ENCODE data around the gene FMN1. TPM values are rescaled to one million over a fixed set of nuclear protein-coding genes. Genes with fewer than 3 reads are reported as not detected.

The FMN1 gene
- total and polyA plus RNA-seq, 2 of the 8 experiments (the other 6 are each of a cell fraction or from before 2014, with no cell fraction given): 0.27 to 3.7 TPM

DNA sequence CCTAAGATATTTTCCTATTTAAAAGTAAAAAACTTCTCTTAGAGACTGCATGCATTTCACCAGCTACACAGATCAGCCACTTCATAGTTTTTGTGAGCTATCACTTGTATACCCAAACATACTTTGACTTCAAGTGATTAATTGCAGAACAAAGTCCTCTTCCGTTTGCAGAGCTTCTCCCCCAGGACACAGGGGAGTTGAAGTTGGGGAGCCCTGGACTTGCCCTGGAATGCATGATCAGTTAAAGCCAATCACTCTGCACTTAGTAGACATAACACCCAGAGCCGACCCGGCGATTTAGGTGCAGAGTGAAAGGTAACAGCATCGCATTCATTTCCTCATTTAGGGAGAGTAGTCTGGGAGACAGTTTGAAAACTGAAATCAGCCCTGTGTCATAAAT is 406.6 kb downstream of the FMN1 start:
- H2BK5ac ChIP-seq (ENCODE audit: low read depth, low read length): no peak overlapping the region
- no peak overlapping the region for H2BK120ac ChIP-seq (replicated peaks; ENCODE audit: low read depth, low read length)
- no peak overlapping the region for H3K23ac ChIP-seq (ENCODE audit: insufficient read length)
- 90% methylated on average over 5 of the region's 5 CpGs; no CpG with 5 or more reads in 1 of the 2 experiments for WGBS, 2 experiments (ENCODE audit: extremely low coverage in 1 of 2, insufficient coverage in 1 of 2, insufficient read length in 1 of 2, insufficient replicate concordance in 2 of 2, low coverage in 1 of 2, low lambda C conversion rate in 2 of 2, missing lambda C conversion rate in 1 of 2)
- POLR2A ChIA-PET (ENCODE audit: partially characterized antibody): interaction anchor here (1.1 kb wide), 1 partner anchor 10 kb away, joined by 3 read pairs; no protein-coding TSS in a partner anchor
- no peaks in the 10 kb centered on the region for H3K79me2 ChIP-seq (ENCODE audit: control insufficient read depth in 1 of 2, insufficient read depth in 2 of 2, low read length in 2 of 2)
- H3K14ac ChIP-seq (ENCODE audit: insufficient read length): no peak overlapping the region
- H3K9ac ChIP-seq (replicated peaks in 1 of 4; ENCODE audit: extremely low read depth in 1 of 4, low read depth in 3 of 4, low read length in 3 of 4): no peak overlapping the region
- no peak overlapping the region for H4K8ac ChIP-seq (ENCODE audit: extremely low read depth, insufficient read depth, low read length)
- FAIRE-seq (no peak), DNase-seq (ENCODE audit: low read depth in 1 of 2, low spot score in 2 of 2) (no peak)
- H2AFZ ChIP-seq (ENCODE audit: low read length): no peak overlapping the region
- no peaks in the 10 kb centered on the region; the same call in 1 of the 2 replicates for H3K23me2 ChIP-seq (ENCODE audit: low read depth, low read length)
- no peak overlapping the region for H2AK5ac ChIP-seq (ENCODE audit: low read depth, low read length)
- H3K27me3 ChIP-seq (replicated peaks in 1 of 4; ENCODE audit: control insufficient read depth in 3 of 4, extremely low read depth in 1 of 4, insufficient read depth in 3 of 4, low read length in 3 of 4): no peaks in the 10 kb centered on the region
- H4K91ac ChIP-seq (replicated peaks; ENCODE audit: insufficient read length, low read length): no peak overlapping the region
- H3K18ac ChIP-seq (ENCODE audit: extremely low read depth, low read length): no peak overlapping the region
- H2BK20ac ChIP-seq (ENCODE audit: low read length): no peak overlapping the region
- H3K4ac ChIP-seq (replicated peaks; ENCODE audit: insufficient read length, low read depth, low read length): no peak overlapping the region
- H3K56ac ChIP-seq (replicated peaks; ENCODE audit: insufficient read length, low read depth, low read length): no peak overlapping the region
- H2BK12ac ChIP-seq (ENCODE audit: low read depth, low read length): no peak overlapping the region
- CTCF ChIA-PET (ENCODE audit: partially characterized antibody): interaction anchor here (0.5 to 1.6 kb wide), 7 partner anchors 30 to 503 kb away, joined by 3 to 8 read pairs (median 3); no protein-coding TSS in a partner anchor
- TF ChIP-seq, protein P1, sequence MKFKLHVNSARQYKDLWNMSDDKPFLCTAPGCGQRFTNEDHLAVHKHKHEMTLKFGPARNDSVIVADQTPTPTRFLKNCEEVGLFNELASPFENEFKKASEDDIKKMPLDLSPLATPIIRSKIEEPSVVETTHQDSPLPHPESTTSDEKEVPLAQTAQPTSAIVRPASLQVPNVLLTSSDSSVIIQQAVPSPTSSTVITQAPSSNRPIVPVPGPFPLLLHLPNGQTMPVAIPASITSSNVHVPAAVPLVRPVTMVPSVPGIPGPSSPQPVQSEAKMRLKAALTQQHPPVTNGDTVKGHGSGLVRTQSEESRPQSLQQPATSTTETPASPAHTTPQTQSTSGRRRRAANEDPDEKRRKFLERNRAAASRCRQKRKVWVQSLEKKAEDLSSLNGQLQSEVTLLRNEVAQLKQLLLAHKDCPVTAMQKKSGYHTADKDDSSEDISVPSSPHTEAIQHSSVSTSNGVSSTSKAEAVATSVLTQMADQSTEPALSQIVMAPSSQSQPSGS (IDR thresholded peaks at IDR 0.05; ENCODE audit: low read length): no peak
- TF ChIP-seq CHD1 (IDR thresholded peaks at IDR 0.05; ENCODE audit: low read depth, low read length) (no peak), CTBP2 (IDR thresholded peaks at IDR 0.05; ENCODE audit: borderline replicate concordance, insufficient read depth, insufficient read length, low read length) (no peak), SIN3A (conservative IDR thresholded peaks at IDR 0.05 in 1 of 2, IDR thresholded peaks at IDR 0.05 in 1 of 2; ENCODE audit: low read depth in 1 of 2, low read length in 2 of 2) (no peak), CBX5 (IDR thresholded peaks at IDR 0.05; ENCODE audit: low read depth, low read length) (no peak), BACH1 (IDR thresholded peaks at IDR 0.05; ENCODE audit: low read length) (no peak)
- H3K36me3 ChIP-seq (ENCODE audit: control insufficient read depth in 2 of 4, insufficient read depth in 4 of 4, low read length in 3 of 4): no peaks in the 10 kb centered on the region
- H4K20me1 ChIP-seq (replicated peaks in 1 of 2; ENCODE audit: control insufficient read depth in 1 of 2, insufficient read depth in 2 of 2, low read length in 2 of 2): no peaks in the 10 kb centered on the region
- no peaks in the 10 kb centered on the region for H3K79me1 ChIP-seq (ENCODE audit: low read depth, low read length)
- H2BK15ac ChIP-seq (ENCODE audit: low read length): no peak overlapping the region
- no peak overlapping the region for H3K4me3 ChIP-seq (ENCODE audit: extremely low read depth in 1 of 4, insufficient read depth in 2 of 4, low read depth in 3 of 4, low read length in 4 of 4)
- H3K4me2 ChIP-seq (ENCODE audit: insufficient read depth in 1 of 2, low read depth in 2 of 2, low read length in 2 of 2): no peak overlapping the region; a peak in 1 of 4 replicates
- H4K5ac ChIP-seq (ENCODE audit: insufficient read length, low read depth, low read length): no peak overlapping the region
- H3K27ac ChIP-seq (ENCODE audit: low read depth, low read length): no peak overlapping the region
- no peaks in the 10 kb centered on the region for H3K9me3 ChIP-seq (ENCODE audit: insufficient read depth in 2 of 2, low read depth in 1 of 2, low read length in 1 of 2)
- H3K4me1 ChIP-seq (replicated peaks in 1 of 4; ENCODE audit: control insufficient read depth in 3 of 4, insufficient read depth in 4 of 4, low read length in 3 of 4): peaks cover 0 to 7% (median 3%) of the 10 kb centered on the region in 4 experiments; a peak in 4 of 7 replicates
